A549 treated with CORT108297 at 1 μM for 4 hours (cell line): ENCODE measurements around the gene KCNQ1. TPM values are rescaled to one million over a fixed set of nuclear protein-coding genes. Genes with fewer than 3 reads are reported as not detected.

ENCODE experiments used
- total RNA-seq: library from RNA; stranded (reverse); fragments of 200-300 nt; extraction: Qiagen RNA extraction; gene quantifications from 5 replicates; pipeline ENCODE4 v1.2.3, GENCODE V29; 2022

KCNQ1 gene
- 0.31 to 0.50 TPM (median 0.34 TPM) in 5 replicates for total RNA-seq

GRCh38 chr11:2444821-2445745, at the start of gene KCNQ1:
KCNQ1 (plus strand) TSS chr11:2445008; CDS start chr11:2445099, 91 bp downstream.

GRCh38 chr11:2400069-2400761, 44.6 kb upstream of the KCNQ1 start, which contains the start of gene TSSC4:
TSSC4 (plus strand) TSS chr11:2400750; CDS start chr11:2402634, 1,884 bp downstream.

GRCh38 chr11:2443881-2444820, 657 bp upstream of the KCNQ1 start, which contains the start of gene TRPM5:
TRPM5 (minus strand) TSS chr11:2444514; CDS start chr11:2423036, 21,478 bp downstream.

GRCh38 chr11:2699531-2700414, 255.0 kb downstream of the KCNQ1 start, which contains the start of gene KCNQ1OT1:
KCNQ1OT1 (minus strand) TSS chr11:2699994.

GRCh38 chr11:2885678-2886081, 440.9 kb downstream of the KCNQ1 start, which contains the start of gene CDKN1C:
CDKN1C (minus strand) TSS chr11:2885775; CDS start chr11:2885456, 319 bp downstream.

Other genes starting within 250 kb of the KCNQ1 start
- gene ASCL2, start 174.4 kb upstream of the KCNQ1 start, total RNA-seq = 0.06 to 0.09 TPM in 2 of 5 replicates, not detected in the others
- gene C11orf21, start 143.1 kb upstream of the KCNQ1 start, total RNA-seq = not detected in 5 replicates
- gene TSPAN32, start 143.0 kb upstream of the KCNQ1 start, total RNA-seq = not detected in 5 replicates
- gene CD81, start 67.7 kb upstream of the KCNQ1 start, total RNA-seq = 303 to 426 TPM (median 411 TPM) in 5 replicates
- gene TSSC4, start 44.3 kb upstream of the KCNQ1 start, total RNA-seq = 47.0 to 84.0 TPM (median 68.8 TPM) in 5 replicates
- not detected in 5 replicates for gene TRPM5, start 494 bp upstream of the KCNQ1 start, total RNA-seq